ENCODE measurements around the gene REPIN1. TPM values are rescaled to one million over a fixed set of nuclear protein-coding genes. Genes with fewer than 3 reads are reported as not detected.

REPIN1 gene
- total RNA-seq, 4 donors from 2014 or later: 47.8 to 71.4 (median 63.9) TPM

GRCh38 chr7:150335108-150335773 lies 33.4 kb upstream of the REPIN1 start:
- no peak overlapping the region for H3K4me3 ChIP-seq (ENCODE audit: low read depth, poor library complexity, severe bottlenecking)
- 41 to 45% methylated on average over 7 of the region's 7 CpGs for WGBS, 2 donors
- intact Hi-C loops (cut with DNase I; ENCODE audit: low total_unique reads): no loop called here
- TF ChIP-seq POLR2A (IDR thresholded peaks at IDR 0.05): no peak
- no peak for TF ChIP-seq CTCF (IDR thresholded peaks at IDR 0.05)
- DNase-seq (ENCODE audit: low spot score in 2 of 2): no peak

- no peak overlapping the region for H3K4me3 ChIP-seq (ENCODE audit: low read depth, poor library complexity, severe bottlenecking)
- TF ChIP-seq POLR2A (IDR thresholded peaks at IDR 0.05) (no peak), CTCF (IDR thresholded peaks at IDR 0.05) (no peak)
- no peak for DNase-seq (ENCODE audit: low spot score in 2 of 2)
- intact Hi-C loops (cut with DNase I; ENCODE audit: low total_unique reads): no loop called here
- WGBS, 2 donors: 59% methylated on average over 6 of the region's 6 CpGs
Observed at GRCh38 chr7:150335774-150336112, 32.9 kb upstream of the REPIN1 start.

- H3K4me3 ChIP-seq (ENCODE audit: low read depth, poor library complexity, severe bottlenecking): no peak overlapping the region
- WGBS, 2 donors: 93 to 94% methylated on average over 13 of the region's 14 CpGs
- TF ChIP-seq POLR2A (IDR thresholded peaks at IDR 0.05) (no peak), CTCF (IDR thresholded peaks at IDR 0.05) (no peak)
- intact Hi-C loops (cut with DNase I; ENCODE audit: low total_unique reads): no loop called here
- no peak for DNase-seq (ENCODE audit: low spot score in 2 of 2)
Observed at GRCh38 chr7:150336746-150337145, 31.9 kb upstream of the REPIN1 start.

- TF ChIP-seq POLR2A (IDR thresholded peaks at IDR 0.05): no peak
- TF ChIP-seq CTCF (IDR thresholded peaks at IDR 0.05): no peak
- DNase-seq (ENCODE audit: low spot score in 2 of 2): no peak
- 91 to 100% methylated on average over 5 to 14 of the region's 18 CpGs for WGBS, 2 donors
Observed at GRCh38 chr7:150337179-150337578, 31.4 kb upstream of the REPIN1 start.

GRCh38 chr7:150337659-150338081 lies 31.0 kb upstream of the REPIN1 start:
- intact Hi-C loops (cut with DNase I; ENCODE audit: low total_unique reads): no loop called here

More at GRCh38 chr7:150337179-150337578, 31.4 kb upstream of the REPIN1 start:
- H3K4me3 ChIP-seq (ENCODE audit: low read depth, poor library complexity, severe bottlenecking): no peak overlapping the region
- intact Hi-C loops (cut with DNase I; ENCODE audit: low total_unique reads): no loop called here

More at GRCh38 chr7:150337659-150338081, 31.0 kb upstream of the REPIN1 start:
- TF ChIP-seq POLR2A (IDR thresholded peaks at IDR 0.05) (no peak), CTCF (IDR thresholded peaks at IDR 0.05) (no peak)
- 72 to 92% methylated on average over 5 to 6 of the region's 6 CpGs for WGBS, 2 donors
- no peak overlapping the region for H3K4me3 ChIP-seq (ENCODE audit: low read depth, poor library complexity, severe bottlenecking)
- no peak for DNase-seq (ENCODE audit: low spot score in 2 of 2)
